Endothelial cell of umbilical vein (primary cell): Measurements from ENCODE around the gene VBP1. TPM values are rescaled to one million over a fixed set of nuclear protein-coding genes. Genes with fewer than 3 reads are reported as not detected.

Experiments used
- BruUV-seq: library from RNA; stranded (reverse); fragments of 400-500 nt; replicated peaks from 2 replicates; lab custom pipeline; 2021; lab: Mats Ljungman, UMichigan
- CTCF ChIA-PET: fragments of 300-600, 350-600 bp; sonication (Branson Sonifier 250); formaldehyde crosslinking; loops from one replicate; lab custom pipeline; 2021; ENCODE audit warnings: antibody characterized with exemption, inconsistent platforms; lab: Charles Lee
- POLR2A ChIA-PET: fragments of 300-600, 350-600 bp; sonication (Branson Sonifier 250); formaldehyde crosslinking; loops from one replicate; lab custom pipeline; 2021; ENCODE audit warnings: antibody characterized with exemption, inconsistent platforms; lab: Charles Lee
- DNase-seq: peaks from one replicate; pipeline ENCODE4 v3.0.0-alpha.2; 2011; ENCODE audit warnings: low read depth, low spot score
- FAIRE-seq: peaks from 2 replicates; lab custom pipeline; 2011; peaks lifted over from hg19 to GRCh38; lab: Jason Lieb, UNC
- H2AFZ ChIP-seq: 2 replicates; pipeline ENCODE4 v1.6.0; 2012; ENCODE audit warnings: low read depth, low read length, control low read depth, inconsistent platforms
- H3K27ac ChIP-seq: 2 replicates; pipeline ENCODE4 v1.5.1; 2011; ENCODE audit warnings: low read depth, mild to moderate bottlenecking, control low read depth, low read length, moderate library complexity; ENCODE audit not compliant: insufficient read depth
- H3K27me3 ChIP-seq, 2 experiments: 2 replicates each; pipeline versions ENCODE4 v1.6.0 to v1.6.1; 2011; ENCODE audit warnings: low read length in 2 of 2, mixed read lengths in 1 of 2; ENCODE audit not compliant: control insufficient read depth in 2 of 2, insufficient read depth in 2 of 2
- H3K36me3 ChIP-seq, 2 experiments: 2 replicates in 1 of 2; 3 replicates in 1 of 2; pipeline ENCODE4 v1.5.1; 2011; ENCODE audit warnings: low read length in 2 of 2, mild to moderate bottlenecking in 1 of 2, moderate library complexity in 1 of 2; ENCODE audit not compliant: control insufficient read depth in 2 of 2, insufficient read depth in 2 of 2; ENCODE audit errors: extremely low read depth in 1 of 2
- H3K4me1 ChIP-seq: 3 replicates; pipeline ENCODE4 v1.5.1; 2011; ENCODE audit warnings: mild to moderate bottlenecking, low read length; ENCODE audit not compliant: control insufficient read depth, insufficient read depth; ENCODE audit errors: extremely low read depth
- H3K4me2 ChIP-seq: 2 replicates; pipeline ENCODE4 v1.6.1; 2011; ENCODE audit warnings: low read length, control low read depth, mixed read lengths; ENCODE audit not compliant: insufficient read depth
- H3K4me3 ChIP-seq, 3 experiments: fragments of 200-600 bp in 1 of 3; sonication (generic), shearing (Covaris generic) in 1 of 3; replicated peaks in 1 of 3; 2 replicates each; pipeline ENCODE4 v1.5.1; 2011 to 2016; ENCODE audit warnings: control low read depth in 3 of 3, low read length in 3 of 3, mild to moderate bottlenecking in 2 of 3, inconsistent platforms in 1 of 3, low read depth in 1 of 3, moderate library complexity in 1 of 3; ENCODE audit not compliant: insufficient read depth in 1 of 3
- H3K79me2 ChIP-seq: 2 replicates; pipeline ENCODE4 v1.6.0; 2012; ENCODE audit warnings: low read length, inconsistent platforms; ENCODE audit not compliant: control insufficient read depth, insufficient read depth
- H3K9ac ChIP-seq: replicated peaks from 2 replicates; pipeline ENCODE3; 2011; ENCODE audit warnings: low read length, control low read depth; ENCODE audit not compliant: insufficient read depth; ENCODE audit errors: extremely low read depth
- H3K9me1 ChIP-seq: replicated peaks from 3 replicates; pipeline ENCODE4 v1.6.0; 2011; ENCODE audit warnings: mild to moderate bottlenecking, low read length; ENCODE audit not compliant: control insufficient read depth, insufficient read depth; ENCODE audit errors: extremely low read depth
- H3K9me3 ChIP-seq: replicated peaks from 2 replicates; pipeline ENCODE4 v1.5.1; 2012; ENCODE audit warnings: low read length, inconsistent platforms; ENCODE audit not compliant: control insufficient read depth, insufficient read depth
- H4K20me1 ChIP-seq: replicated peaks from 2 replicates; pipeline ENCODE3; 2011; ENCODE audit warnings: mild to moderate bottlenecking, low read length; ENCODE audit not compliant: control insufficient read depth, insufficient read depth; ENCODE audit errors: extremely low read depth
- CTCF ChIP-seq, 2 donors: IDR thresholded peaks; 1 replicate in 1 of 2; 2 replicates in 1 of 2; pipeline ENCODE4 v1.5.1; 2011; ENCODE audit warnings: low read length in 2 of 2, mild to moderate bottlenecking in 2 of 2, moderate library complexity in 2 of 2, control low read depth in 1 of 2, inconsistent platforms in 1 of 2, low read depth in 1 of 2; ENCODE audit not compliant: insufficient read depth in 1 of 2; ENCODE audit errors: extremely low read depth in 1 of 2
- EZH2 ChIP-seq: IDR thresholded peaks from 2 replicates; pipeline ENCODE4 v1.6.1; 2012; ENCODE audit warnings: borderline replicate concordance, low read depth, mild to moderate bottlenecking, moderate library complexity, low read length, inconsistent platforms; ENCODE audit not compliant: severe bottlenecking
- FOS ChIP-seq: IDR thresholded peaks from 2 replicates; pipeline ENCODE4 v1.6.1; 2011; ENCODE audit warnings: mild to moderate bottlenecking, low read length, moderate library complexity, borderline replicate concordance; ENCODE audit not compliant: insufficient read depth
- GATA2 ChIP-seq: IDR thresholded peaks from 2 replicates; pipeline ENCODE4 v1.7.0; 2011; ENCODE audit warnings: low read depth, mild to moderate bottlenecking, moderate library complexity, mixed read lengths, low read length; ENCODE audit not compliant: insufficient read length, insufficient read depth
- JUN ChIP-seq: IDR thresholded peaks from 2 replicates; pipeline ENCODE4 v1.6.1; 2011; ENCODE audit warnings: borderline replicate concordance, low read depth; ENCODE audit not compliant: insufficient read length, insufficient read depth
- MYC ChIP-seq: IDR thresholded peaks from one replicate; pipeline ENCODE4 v1.6.1; 2011; ENCODE audit warnings: mild to moderate bottlenecking, low read depth, low read length
- POLR2A ChIP-seq: IDR thresholded peaks from 2 replicates; pipeline ENCODE4 v1.6.1; 2012; ENCODE audit warnings: low read depth, mild to moderate bottlenecking, control low read depth, low read length
- POLR2AphosphoS5 ChIP-seq: IDR thresholded peaks from 2 replicates; pipeline ENCODE4 v1.6.1; 2012; ENCODE audit warnings: low read depth, mild to moderate bottlenecking, control low read depth, low read length, moderate library complexity; ENCODE audit not compliant: insufficient read depth
- dilution Hi-C: fragments of 300-500 bp; cut with MboI; formaldehyde crosslinking; loops from one replicate; pipeline ENCODE4 v1.15.0; 2019; ENCODE audit warnings: low sequenced_read_pairs; ENCODE audit not compliant: extremely low pct_ligation_motif_present
- intact Hi-C: fragments of 100-400 bp; cut with micrococcal nuclease; formaldehyde crosslinking; loops from one replicate; pipeline ENCODE4 v1.10.0; 2022
- polyA plus RNA-seq, 4 experiments: library from polyadenylated mRNA; depleted of rRNA in 3 of 4; stranded (reverse) in 3 of 4; unstranded in 1 of 4; fragments of >200 nt; gene quantifications; 2 replicates each; pipeline versions ENCODE4 v1.2.1 to v1.2.3, GENCODE V29; 2011 to 2012; ENCODE audit warnings: missing spikeins in 1 of 4
- total RNA-seq: library from RNA; stranded (reverse); gene quantifications from 2 replicates; pipeline ENCODE4 v1.2.3, GENCODE V29; 2021
- TF ChIP-seq, protein P1 (sequence below): IDR thresholded peaks from 2 replicates; pipeline ENCODE4 v1.6.1; 2011; ENCODE audit not compliant: insufficient read depth, insufficient read length

Gene VBP1
- total and polyA plus RNA-seq, 2 donors (not counting 3 experiments of a cell fraction or from before 2014, with no cell fraction given), result 17.3 to 51.5 TPM

GRCh38 chrX:155225774-155226173 lies 9.5 kb downstream of the VBP1 start:
- ChIA-PET POLR2A (no interaction called here), CTCF (interaction anchor here (2.4 kb wide), 1 partner anchor 9 kb away, joined by 17 read pairs; the partner anchor contains the start of gene VBP1)
- Histone ChIP-seq H2AFZ (no peak overlapping the region), H3K27me3 (no peaks in the 10 kb centered on the region), H3K27ac (no peak overlapping the region), H3K4me3 (no peak overlapping the region), H3K9me1 (no peaks in the 10 kb centered on the region), H3K4me2 (no peak overlapping the region), H3K36me3 (peaks cover 0 to 3% of the 10 kb centered on the region in 2 experiments), H3K4me1 (no peaks in the 10 kb centered on the region), H3K9ac (no peak overlapping the region), H3K9me3 (no peaks in the 10 kb centered on the region), H3K79me2 (peaks cover 2% of the 10 kb centered on the region), H4K20me1 (no peaks in the 10 kb centered on the region)
- intact Hi-C loops (no loop called here), dilution Hi-C loops (no loop called here)
- TF ChIP-seq POLR2AphosphoS5 (no peak), MYC (no peak), GATA2 (no peak), FOS (no peak), CTCF (IDR thresholded peaks at IDR 0.05; ENCODE audit: extremely low read depth in 1 of 2, insufficient read depth in 1 of 2, low read depth in 1 of 2, low read length in 2 of 2) (no peak), JUN (no peak), EZH2 (no peak), POLR2A (no peak)
- TF ChIP-seq, protein P1, sequence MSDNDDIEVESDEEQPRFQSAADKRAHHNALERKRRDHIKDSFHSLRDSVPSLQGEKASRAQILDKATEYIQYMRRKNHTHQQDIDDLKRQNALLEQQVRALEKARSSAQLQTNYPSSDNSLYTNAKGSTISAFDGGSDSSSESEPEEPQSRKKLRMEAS, result no peak
- FAIRE-seq, result no peak
- BruUV-seq, result no TSS peak
- DNase-seq, result no peak
